ENCODE data around the gene MKRN2OS.

MKRN2OS gene

DNA sequence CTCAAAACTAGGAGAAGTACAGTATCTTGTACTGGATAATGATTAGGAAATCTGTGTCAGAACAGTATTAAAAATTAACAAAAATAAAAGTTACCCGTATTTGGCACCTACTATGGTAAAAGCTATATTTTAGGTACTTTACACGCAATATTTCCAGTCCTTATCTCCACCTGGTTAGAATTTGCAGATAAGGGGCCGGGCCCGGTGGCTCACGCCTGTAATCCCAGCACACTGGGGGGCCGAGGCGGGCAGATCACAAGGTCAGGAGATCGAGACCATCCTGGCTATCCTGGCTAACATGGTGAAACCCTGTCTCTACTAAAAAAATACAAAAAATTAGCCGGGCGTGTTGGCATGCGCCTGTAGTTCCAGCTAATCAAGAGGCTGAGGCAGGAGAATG is 28.4 kb downstream of the MKRN2OS start:
- Histone ChIP-seq H3K9me3 (ENCODE audit: control insufficient read depth, insufficient read depth, low read length) (no peaks in the 10 kb centered on the region; the same call in 1 of the 2 replicates), H3K36me3 (ENCODE audit: insufficient read depth, low read length) (peaks cover 6% of the 10 kb centered on the region; the same call in 1 of the 2 replicates), H3K9ac (ENCODE audit: low read depth, low read length) (no peak overlapping the region), H3K4me1 (ENCODE audit: insufficient read depth, low read length) (peaks cover 5% of the 10 kb centered on the region; the same call in 1 of the 2 replicates)

DNA sequence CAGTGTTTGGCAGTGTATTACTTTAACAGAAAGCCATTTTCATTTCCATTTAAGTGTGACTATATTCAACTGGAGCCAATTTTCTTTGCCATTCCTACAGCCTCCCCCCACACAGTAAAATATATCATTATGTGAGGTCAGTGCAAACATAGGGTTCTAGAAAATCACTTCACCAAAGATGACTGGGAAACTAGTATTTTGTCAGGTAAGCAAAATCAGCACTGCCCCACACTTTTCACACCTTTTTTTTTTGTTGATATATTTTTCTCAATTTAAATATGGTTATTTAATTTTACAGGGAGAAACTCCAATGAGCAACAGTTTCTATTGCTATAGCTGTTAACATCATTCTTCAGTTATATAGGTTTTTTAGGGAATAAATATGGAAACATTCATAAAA is 29.7 kb downstream of the MKRN2OS start:
- peaks cover 5% of the 10 kb centered on the region; the same call in 1 of the 2 replicates for H3K4me1 ChIP-seq (ENCODE audit: insufficient read depth, low read length)
- no peak overlapping the region for H3K9ac ChIP-seq (ENCODE audit: low read depth, low read length)
- no peaks in the 10 kb centered on the region; the same call in 1 of the 2 replicates for H3K36me3 ChIP-seq (ENCODE audit: insufficient read depth, low read length)
- no peaks in the 10 kb centered on the region; the same call in 1 of the 2 replicates for H3K9me3 ChIP-seq (ENCODE audit: control insufficient read depth, insufficient read depth, low read length)

DNA sequence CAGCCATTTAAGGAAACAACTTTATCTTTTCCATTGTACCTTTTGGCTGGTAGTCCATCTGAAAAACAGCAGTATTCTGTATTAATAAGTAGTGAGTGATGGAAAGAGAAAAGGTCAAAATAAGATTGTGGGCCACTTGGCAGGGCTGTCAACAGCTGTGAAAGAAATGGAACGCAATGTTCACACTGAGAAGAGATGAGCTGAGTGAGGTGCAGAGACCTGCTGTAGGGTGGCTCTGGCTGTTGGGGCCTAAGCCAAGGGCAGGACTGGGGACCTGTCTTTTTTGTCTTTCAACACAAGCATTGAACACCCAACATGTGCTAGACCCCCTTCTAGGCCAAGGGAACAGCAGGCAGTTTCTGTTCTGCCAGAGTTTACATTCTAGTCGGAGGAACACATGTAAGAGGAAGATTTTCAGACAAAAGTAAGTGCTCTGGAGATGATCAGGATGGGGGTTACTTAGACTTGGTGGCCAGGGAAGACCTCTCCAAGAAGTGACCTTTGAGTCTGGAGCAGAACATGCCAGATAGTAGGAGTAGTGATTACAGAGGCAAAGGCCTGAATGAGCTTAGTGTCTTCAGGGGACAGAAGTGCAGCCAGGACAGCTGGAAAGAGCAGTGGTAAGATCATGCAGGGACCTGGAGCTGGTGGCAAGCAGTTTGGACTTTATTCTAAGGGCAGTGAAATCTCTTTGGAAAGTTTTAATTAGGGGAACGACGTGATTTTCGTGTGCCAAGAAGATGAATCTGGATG is 31.4 kb downstream of the MKRN2OS start:
- Histone ChIP-seq H3K36me3 (ENCODE audit: insufficient read depth, low read length) (no peaks in the 10 kb centered on the region; the same call in 1 of the 2 replicates), H3K9me3 (ENCODE audit: control insufficient read depth, insufficient read depth, low read length) (no peaks in the 10 kb centered on the region; the same call in 1 of the 2 replicates)

DNA sequence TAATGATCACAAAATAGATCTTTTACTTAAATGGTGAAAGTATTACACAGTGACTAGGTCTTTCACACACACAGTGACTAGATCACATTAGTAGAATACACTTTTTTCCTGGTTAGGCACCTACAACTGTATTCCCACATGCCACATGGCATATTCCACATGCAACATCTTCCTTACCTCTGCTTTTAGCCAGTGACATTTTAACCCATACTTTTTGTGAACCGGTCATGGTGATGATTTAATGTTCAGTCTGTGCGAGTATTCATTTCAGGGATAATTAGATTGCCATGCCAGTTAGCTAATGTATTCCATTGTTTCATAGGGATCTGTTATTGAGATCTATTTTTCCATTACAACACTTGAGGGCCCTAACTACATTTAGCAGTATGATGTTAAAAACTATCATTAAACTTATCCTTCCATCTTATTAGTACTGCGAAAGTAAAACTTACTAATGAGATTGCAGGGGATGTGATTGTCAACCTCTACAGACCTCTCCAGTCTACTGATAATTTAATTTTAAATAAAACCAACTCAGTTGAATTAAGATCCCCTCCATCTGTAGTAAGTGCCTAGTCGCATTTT is 32.7 kb downstream of the MKRN2OS start:
- Histone ChIP-seq H3K9me3 (ENCODE audit: control insufficient read depth, insufficient read depth, low read length) (no peaks in the 10 kb centered on the region; the same call in 1 of the 2 replicates), H3K4me1 (ENCODE audit: insufficient read depth, low read length) (peaks cover 6% of the 10 kb centered on the region; the same call in 1 of the 2 replicates), H3K36me3 (ENCODE audit: insufficient read depth, low read length) (no peaks in the 10 kb centered on the region; the same call in 1 of the 2 replicates), H3K9ac (ENCODE audit: low read depth, low read length) (no peak overlapping the region)

More for the DNA sequence above, 31.4 kb downstream of the MKRN2OS start:
- peaks cover 5% of the 10 kb centered on the region; the same call in 1 of the 2 replicates for H3K4me1 ChIP-seq (ENCODE audit: insufficient read depth, low read length)
- no peak overlapping the region for H3K9ac ChIP-seq (ENCODE audit: low read depth, low read length)

DNA sequence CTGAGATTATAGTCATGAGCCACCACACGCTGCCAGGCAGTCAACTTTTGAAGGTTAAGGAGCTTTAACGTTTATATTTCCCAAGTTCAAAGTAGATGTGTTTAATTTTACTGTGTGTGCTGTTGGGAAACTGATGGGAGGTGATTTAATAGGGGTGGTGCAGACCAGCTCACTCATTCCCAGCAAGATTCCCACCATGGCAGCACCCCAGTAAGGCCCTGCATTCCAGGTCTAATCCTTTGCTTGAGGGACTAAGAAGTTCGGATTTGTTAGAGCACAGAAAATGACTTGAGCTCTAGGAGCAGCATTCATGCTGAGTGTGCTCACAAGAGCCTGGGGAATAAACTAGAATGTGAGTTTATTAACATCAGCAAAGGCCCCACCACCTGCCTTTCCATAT is 35.8 kb downstream of the MKRN2OS start:
- H3K36me3 ChIP-seq (ENCODE audit: insufficient read depth, low read length): peaks cover 5% of the 10 kb centered on the region; the same call in 1 of the 2 replicates
- no peaks in the 10 kb centered on the region for H3K9me3 ChIP-seq (ENCODE audit: control insufficient read depth, insufficient read depth, low read length)
- H3K4me1 ChIP-seq (ENCODE audit: insufficient read depth, low read length): peaks cover 4% of the 10 kb centered on the region; the same call in 1 of the 2 replicates
- H3K9ac ChIP-seq (ENCODE audit: low read depth, low read length): no peak overlapping the region

DNA sequence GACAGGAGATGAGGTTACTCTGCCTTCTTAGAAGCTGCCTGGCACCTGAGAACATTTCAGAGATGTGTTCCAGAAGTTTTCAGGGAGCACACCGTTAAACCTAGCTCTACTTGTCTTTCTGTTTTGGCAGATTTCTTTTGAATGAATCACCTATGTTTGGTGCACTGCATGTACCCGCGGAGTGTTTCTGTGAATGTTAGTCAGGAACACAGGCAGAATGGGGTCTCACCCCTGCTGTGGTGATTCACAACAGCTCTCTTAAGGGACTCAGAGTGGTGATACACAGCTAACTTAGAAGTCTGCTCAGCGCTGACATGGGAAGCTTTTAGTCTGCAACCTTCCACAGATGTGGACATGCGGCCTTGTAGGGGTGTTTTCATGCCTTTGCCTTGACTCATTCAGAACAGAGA is 37.0 kb downstream of the MKRN2OS start:
- H3K36me3 ChIP-seq (ENCODE audit: insufficient read depth, low read length): peaks cover 16% of the 10 kb centered on the region
- no peak overlapping the region for H3K9ac ChIP-seq (ENCODE audit: low read depth, low read length)
- H3K4me1 ChIP-seq (ENCODE audit: insufficient read depth, low read length): peaks cover 4% of the 10 kb centered on the region; the same call in 1 of the 2 replicates
- H3K9me3 ChIP-seq (ENCODE audit: control insufficient read depth, insufficient read depth, low read length): no peaks in the 10 kb centered on the region

DNA sequence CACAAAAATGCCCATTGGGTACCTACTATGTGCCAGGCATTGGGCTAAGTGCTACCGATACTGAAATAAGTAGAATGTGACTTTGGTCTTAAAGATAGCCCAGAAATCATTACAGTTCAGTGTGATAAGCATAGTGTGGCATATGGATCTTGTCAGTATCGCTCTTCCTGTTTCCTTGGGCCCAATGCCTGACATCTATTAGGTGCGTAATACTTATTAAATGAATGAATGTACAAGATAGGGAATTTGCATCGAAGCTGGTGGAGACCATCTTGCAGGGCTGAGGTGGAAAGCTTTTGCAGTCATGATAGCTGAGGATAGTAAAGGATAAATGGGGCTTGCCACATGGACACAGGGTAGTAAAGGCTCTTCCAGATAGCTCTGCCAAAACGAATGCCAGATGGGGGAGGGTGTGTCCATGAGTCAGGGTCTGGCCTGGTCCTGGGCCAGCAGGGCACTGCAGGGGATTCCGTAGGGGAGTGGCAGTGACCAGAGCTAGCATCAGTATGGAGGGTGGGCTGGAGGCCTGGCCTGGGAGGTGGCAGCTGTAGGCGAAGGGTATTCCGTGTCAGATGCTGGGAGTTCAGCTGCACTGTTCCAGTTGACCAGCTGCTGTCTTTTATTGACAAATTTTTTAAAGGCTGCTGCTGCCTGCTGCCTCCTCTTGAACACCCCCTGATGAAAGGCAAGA is 37.6 kb downstream of the MKRN2OS start:
- peaks cover 4% of the 10 kb centered on the region; the same call in 1 of the 2 replicates for H3K4me1 ChIP-seq (ENCODE audit: insufficient read depth, low read length)
- peaks cover 20% of the 10 kb centered on the region for H3K36me3 ChIP-seq (ENCODE audit: insufficient read depth, low read length)
- H3K9ac ChIP-seq (ENCODE audit: low read depth, low read length): no peak overlapping the region

DNA sequence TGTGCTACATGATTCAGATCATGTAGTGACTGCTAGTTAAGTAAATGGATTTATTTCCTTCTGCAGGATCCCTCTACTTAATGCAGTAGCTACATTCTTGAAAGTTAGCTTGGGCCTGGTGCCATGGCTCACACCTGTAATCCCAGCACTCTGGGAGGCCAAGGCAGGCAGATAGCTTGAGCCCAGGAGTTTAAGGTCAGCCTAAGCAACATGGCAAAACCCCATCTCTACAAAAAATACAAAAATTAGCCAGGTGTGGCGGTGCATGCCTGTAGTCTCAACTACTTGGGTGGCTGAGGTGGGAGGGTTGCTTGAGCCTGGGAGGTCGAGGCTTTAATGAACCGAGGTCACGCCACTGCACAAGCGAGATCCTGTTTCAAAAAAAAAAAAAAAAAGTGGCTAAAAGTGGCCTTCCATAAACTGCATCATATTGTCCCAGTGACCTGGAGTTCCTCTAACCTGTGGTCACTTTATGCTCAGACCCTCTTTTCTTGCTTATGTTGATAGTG is 39.0 kb downstream of the MKRN2OS start:
- Histone ChIP-seq H3K4me1 (ENCODE audit: insufficient read depth, low read length) (peaks cover 4% of the 10 kb centered on the region; the same call in 1 of the 2 replicates), H3K9ac (ENCODE audit: low read depth, low read length) (no peak overlapping the region), H3K9me3 (ENCODE audit: control insufficient read depth, insufficient read depth, low read length) (no peaks in the 10 kb centered on the region), H3K36me3 (ENCODE audit: insufficient read depth, low read length) (peaks cover 23% of the 10 kb centered on the region)

More for the DNA sequence above, 37.6 kb downstream of the MKRN2OS start:
- no peaks in the 10 kb centered on the region for H3K9me3 ChIP-seq (ENCODE audit: control insufficient read depth, insufficient read depth, low read length)

DNA sequence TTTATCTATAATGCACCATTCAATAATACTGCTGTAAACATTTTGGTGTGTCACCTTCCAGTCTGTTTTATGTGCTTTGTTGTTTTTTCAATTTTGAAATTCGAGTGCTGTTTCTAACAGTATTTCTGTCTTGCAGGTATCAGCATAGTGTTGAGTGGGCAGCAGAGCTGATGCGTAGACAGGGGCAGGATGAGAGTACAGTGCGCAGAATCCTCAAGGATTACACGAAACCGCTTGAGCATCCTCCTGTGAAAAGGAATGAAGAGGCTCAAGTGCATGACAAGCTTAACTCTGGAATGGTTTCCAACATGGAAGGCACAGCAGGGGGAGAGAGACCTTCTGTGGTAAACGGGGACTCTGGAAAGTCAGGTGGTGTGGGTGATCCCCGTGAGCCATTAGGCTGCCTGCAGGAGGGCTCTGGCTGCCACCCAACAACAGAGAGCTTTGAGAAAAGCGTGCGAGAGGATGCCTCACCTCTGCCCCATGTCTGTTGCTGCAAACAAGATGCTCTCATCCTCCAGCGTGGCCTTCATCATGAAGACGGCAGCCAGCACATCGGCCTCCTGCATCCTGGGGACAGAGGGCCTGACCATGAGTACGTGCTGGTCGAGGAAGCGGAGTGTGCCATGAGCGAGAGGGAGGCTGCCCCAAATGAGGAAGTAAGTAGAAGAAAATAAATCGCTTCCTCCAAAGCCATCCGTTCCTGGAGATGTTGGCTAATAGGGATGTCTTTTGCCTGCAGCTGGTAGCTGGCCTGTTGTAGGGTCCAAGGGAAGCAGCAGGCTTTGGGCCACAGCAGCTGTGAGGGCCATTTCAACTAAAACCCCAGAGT is 42.0 kb downstream of the MKRN2OS start:
- H3K36me3 ChIP-seq (ENCODE audit: insufficient read depth, low read length): peaks cover 39% of the 10 kb centered on the region
- H3K9ac ChIP-seq (ENCODE audit: low read depth, low read length): no peak overlapping the region
- H3K4me1 ChIP-seq (ENCODE audit: insufficient read depth, low read length): peaks cover 4% of the 10 kb centered on the region; the same call in 1 of the 2 replicates
- no peaks in the 10 kb centered on the region for H3K9me3 ChIP-seq (ENCODE audit: control insufficient read depth, insufficient read depth, low read length)

DNA sequence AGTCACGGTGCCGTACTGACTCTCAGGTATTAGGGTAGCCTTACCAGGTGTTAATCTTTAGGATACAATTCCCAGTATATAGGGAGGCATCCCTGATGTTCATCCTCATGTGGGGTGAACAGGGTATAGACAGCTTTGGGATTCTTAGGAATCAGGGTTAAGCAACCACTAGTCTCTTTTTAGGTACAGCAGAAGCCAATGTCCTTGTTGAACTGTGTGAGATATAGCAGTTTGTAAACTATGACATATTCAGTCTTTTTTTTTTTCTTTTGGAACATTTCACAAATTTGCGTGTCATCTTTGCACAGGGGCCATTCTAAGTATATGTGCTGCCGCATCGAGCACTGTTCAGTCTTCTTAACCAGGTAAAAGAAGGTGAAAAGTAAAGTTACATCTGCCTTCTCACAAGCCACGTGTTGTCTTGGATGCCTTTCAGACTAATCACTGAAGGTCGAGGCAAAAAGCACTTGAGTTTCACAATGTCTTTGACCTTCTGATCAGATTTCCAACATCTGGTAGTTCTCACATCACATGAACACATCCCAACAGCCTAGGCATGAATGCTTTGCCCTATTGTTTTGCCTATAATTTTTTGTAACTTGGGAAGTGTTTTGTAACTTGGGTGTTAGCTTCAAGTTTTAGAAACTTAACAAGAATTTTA is 43.8 kb downstream of the MKRN2OS start:
- H3K4me1 ChIP-seq (ENCODE audit: insufficient read depth, low read length): no peaks in the 10 kb centered on the region
- peaks cover 42% of the 10 kb centered on the region for H3K36me3 ChIP-seq (ENCODE audit: insufficient read depth, low read length)
- no peaks in the 10 kb centered on the region for H3K9me3 ChIP-seq (ENCODE audit: control insufficient read depth, insufficient read depth, low read length)
- H3K9ac ChIP-seq (ENCODE audit: low read depth, low read length): no peak overlapping the region

DNA sequence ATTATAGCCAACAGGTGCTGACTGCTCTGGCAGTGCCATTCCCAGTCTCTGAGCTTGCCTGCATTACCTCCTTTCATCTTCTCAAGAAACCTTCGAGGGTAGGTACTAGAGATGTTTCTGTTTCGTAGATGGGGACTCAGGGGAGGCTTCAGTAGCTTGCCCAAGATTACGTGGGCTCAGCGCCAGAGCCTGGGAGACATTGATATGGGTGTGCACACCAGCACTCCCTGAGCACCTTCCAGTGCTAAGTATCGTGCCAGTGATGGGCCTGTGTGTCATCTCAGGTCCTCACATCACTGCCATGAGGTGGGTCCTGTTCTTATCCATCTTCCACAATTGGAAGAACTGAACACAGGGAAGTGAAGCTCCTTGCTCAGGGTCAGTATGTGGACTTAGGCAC is 45.8 kb downstream of the MKRN2OS start:
- Histone ChIP-seq H3K36me3 (ENCODE audit: insufficient read depth, low read length) (peaks cover 40% of the 10 kb centered on the region), H3K4me1 (ENCODE audit: insufficient read depth, low read length) (no peaks in the 10 kb centered on the region), H3K9ac (ENCODE audit: low read depth, low read length) (no peak overlapping the region), H3K9me3 (ENCODE audit: control insufficient read depth, insufficient read depth, low read length) (no peaks in the 10 kb centered on the region)

DNA sequence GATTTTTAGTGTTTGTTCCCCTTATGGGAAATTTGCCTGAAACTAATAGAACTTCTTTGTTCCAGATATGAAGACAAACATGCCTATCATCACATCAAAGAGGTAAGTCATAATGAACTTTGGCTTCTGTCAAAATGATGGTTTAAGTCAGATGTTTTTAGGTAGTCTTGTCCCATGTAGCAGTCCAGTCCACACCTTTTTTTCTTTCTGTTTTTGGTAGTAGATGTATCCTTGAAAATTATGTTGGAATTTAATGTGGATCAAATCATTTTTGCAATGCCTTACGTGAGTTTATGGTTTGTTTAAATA is 48.9 kb downstream of the MKRN2OS start:
- no peaks in the 10 kb centered on the region for H3K4me1 ChIP-seq (ENCODE audit: insufficient read depth, low read length)
- peaks cover 22% of the 10 kb centered on the region for H3K36me3 ChIP-seq (ENCODE audit: insufficient read depth, low read length)
- H3K9me3 ChIP-seq (ENCODE audit: control insufficient read depth, insufficient read depth, low read length): no peaks in the 10 kb centered on the region
- no peak overlapping the region for H3K9ac ChIP-seq (ENCODE audit: low read depth, low read length)

DNA sequence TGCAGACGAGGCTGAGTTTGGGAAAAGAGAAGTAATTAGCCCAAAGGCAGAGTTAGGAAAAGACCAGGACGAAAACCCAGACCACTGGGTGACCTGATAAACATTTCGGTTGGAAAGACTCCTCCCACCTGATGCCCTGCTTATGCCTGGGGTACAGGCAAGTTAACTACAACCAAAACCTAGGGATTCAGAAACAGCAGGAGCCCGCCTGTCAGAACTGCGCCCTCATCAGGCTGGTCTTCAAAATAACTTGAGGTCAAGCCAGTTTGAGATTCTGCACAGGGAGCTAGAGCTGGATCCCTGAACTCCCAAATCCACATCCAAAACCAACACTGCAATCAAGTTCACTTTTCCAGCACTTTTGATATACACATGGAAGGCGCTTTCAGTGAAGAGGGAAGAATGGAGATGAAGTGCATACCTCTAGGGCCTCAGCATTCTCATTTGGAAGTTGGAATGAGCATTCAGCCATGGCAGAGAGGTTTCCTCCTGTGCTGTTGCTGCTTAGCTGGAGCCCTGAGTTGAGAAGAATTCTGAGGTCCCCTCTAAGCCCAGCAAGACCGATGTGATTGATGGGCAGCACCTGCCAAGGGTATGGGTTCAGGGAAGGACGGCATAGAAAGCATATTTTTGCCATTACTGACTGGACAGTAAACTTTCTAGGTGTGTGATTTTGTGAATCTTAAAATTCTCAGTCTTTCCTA is 49.4 kb downstream of the MKRN2OS start:
- Histone ChIP-seq H3K4me1 (ENCODE audit: insufficient read depth, low read length) (no peaks in the 10 kb centered on the region), H3K9me3 (ENCODE audit: control insufficient read depth, insufficient read depth, low read length) (no peaks in the 10 kb centered on the region), H3K36me3 (ENCODE audit: insufficient read depth, low read length) (peaks cover 22% of the 10 kb centered on the region), H3K9ac (ENCODE audit: low read depth, low read length) (no peak overlapping the region)

Data from ES-I3 (cell line).